Measurements from ENCODE around the gene ARIH2.

DNA sequence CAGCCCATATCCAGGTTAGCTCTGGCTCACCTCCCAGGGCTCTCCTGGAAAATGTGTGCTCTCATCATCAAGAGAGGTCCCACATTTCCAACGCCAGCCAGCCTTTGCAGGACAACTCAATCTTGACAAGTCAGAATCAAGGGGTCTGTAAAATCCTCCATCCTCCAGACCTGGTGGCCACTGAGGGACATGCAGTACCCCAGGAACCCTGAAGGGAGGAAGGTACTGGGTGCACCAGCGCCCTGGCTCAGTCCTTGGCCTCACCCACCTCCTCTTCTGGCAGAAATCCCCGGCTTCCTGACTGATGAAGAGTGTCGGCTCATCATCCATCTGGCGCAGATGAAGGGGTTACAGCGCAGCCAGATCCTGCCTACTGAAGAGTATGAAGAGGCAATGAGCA, 82.5 kb downstream of the ARIH2 start:
- TF ChIP-seq, protein P1, sequence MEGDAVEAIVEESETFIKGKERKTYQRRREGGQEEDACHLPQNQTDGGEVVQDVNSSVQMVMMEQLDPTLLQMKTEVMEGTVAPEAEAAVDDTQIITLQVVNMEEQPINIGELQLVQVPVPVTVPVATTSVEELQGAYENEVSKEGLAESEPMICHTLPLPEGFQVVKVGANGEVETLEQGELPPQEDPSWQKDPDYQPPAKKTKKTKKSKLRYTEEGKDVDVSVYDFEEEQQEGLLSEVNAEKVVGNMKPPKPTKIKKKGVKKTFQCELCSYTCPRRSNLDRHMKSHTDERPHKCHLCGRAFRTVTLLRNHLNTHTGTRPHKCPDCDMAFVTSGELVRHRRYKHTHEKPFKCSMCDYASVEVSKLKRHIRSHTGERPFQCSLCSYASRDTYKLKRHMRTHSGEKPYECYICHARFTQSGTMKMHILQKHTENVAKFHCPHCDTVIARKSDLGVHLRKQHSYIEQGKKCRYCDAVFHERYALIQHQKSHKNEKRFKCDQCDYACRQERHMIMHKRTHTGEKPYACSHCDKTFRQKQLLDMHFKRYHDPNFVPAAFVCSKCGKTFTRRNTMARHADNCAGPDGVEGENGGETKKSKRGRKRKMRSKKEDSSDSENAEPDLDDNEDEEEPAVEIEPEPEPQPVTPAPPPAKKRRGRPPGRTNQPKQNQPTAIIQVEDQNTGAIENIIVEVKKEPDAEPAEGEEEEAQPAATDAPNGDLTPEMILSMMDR (IDR thresholded peaks at IDR 0.05 in 4 of 5, conservative IDR thresholded peaks at IDR 0.05 in 1 of 5), result no peak
- no peak for TF ChIP-seq POLR2A (IDR thresholded peaks at IDR 0.05)

All from gastrocnemius medialis (tissue), 4 donors.